ENCODE measurements around the gene CD2. TPM values are rescaled to one million over a fixed set of nuclear protein-coding genes. Genes with fewer than 3 reads are reported as not detected.

Gene CD2
- total and polyA plus RNA-seq, 2 of the 8 experiments (the other 6 are each of a cell fraction or from before 2014, with no cell fraction given): not detected

DNA sequence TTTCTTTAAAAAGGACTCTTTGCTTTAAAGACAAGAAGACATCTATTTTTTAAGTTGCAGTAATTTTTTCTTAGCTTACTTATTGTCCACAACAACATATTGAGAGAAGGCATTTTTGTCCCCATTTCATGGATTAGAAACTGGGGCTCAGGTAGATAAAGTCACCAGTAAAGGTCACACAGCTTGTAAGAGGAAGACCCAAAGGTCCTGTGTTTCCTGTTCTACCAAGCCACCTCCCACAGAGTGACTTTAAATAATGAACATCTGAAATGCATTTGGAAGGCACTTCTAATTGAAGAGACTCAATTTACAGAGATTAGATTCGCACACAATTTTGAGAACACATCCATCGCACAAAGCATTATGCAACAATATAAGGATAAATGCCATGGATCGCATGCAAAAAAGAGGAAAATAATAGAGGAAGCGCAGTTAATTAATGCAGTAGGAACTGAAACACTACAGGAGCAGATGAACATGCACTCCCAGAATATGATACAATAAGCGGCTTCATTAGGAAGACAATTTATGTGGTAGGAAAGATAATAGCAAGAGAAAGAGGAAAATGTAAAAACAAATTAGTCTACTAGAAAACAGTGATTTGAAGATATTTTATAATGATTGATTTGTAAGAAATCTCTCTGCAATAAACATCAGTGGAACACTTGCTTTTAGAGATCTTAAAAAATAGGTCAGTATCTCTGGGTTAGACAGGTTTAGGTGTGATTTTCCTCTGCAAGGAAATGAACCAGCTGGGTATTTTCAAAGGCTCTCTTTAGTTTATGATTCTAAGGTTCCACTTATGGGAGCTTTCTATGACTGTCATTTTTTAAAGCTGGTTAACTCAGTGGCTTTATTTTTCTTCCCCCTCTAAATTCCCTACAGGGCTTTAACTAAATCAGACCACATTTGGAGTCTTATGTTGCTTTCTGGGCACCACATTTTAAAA lies 27.1 kb upstream of the CD2 start (continued):
- TF ChIP-seq RBBP5 (IDR thresholded peaks at IDR 0.05; ENCODE audit: borderline replicate concordance, low read depth, low read length): no peak
- no peak for TF ChIP-seq CEBPB (IDR thresholded peaks at IDR 0.05; ENCODE audit: low read depth, low read length)
- TF ChIP-seq, protein P1, sequence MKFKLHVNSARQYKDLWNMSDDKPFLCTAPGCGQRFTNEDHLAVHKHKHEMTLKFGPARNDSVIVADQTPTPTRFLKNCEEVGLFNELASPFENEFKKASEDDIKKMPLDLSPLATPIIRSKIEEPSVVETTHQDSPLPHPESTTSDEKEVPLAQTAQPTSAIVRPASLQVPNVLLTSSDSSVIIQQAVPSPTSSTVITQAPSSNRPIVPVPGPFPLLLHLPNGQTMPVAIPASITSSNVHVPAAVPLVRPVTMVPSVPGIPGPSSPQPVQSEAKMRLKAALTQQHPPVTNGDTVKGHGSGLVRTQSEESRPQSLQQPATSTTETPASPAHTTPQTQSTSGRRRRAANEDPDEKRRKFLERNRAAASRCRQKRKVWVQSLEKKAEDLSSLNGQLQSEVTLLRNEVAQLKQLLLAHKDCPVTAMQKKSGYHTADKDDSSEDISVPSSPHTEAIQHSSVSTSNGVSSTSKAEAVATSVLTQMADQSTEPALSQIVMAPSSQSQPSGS (IDR thresholded peaks at IDR 0.05; ENCODE audit: low read length): no peak
- no peak for TF ChIP-seq FOSL1 (IDR thresholded peaks at IDR 0.05; ENCODE audit: insufficient read depth, low read depth, low read length)
- TF ChIP-seq SIX5 (IDR thresholded peaks at IDR 0.05; ENCODE audit: low read depth, low read length): no peak

Data from H1 (cell line).